Esophagus squamous epithelium (tissue), 5 donors: ENCODE data around the gene ROBO3. TPM values are rescaled to one million over a fixed set of nuclear protein-coding genes. Genes with fewer than 3 reads are reported as not detected.

Experiments
- DNase-seq: peaks from one replicate; lab custom pipeline; 2025; lab: John Stamatoyannopoulos, UW
- H3K27ac ChIP-seq, 4 donors: fragments of 200-600 bp; sonication (generic); one replicate each; pipeline ENCODE4 v1.5.1; 2016 to 2019; ENCODE audit warnings: mild to moderate bottlenecking in 1 of 4
- H3K27me3 ChIP-seq, 4 donors: fragments of 200-600 bp; sonication (generic); 1 replicate in 3 of 4; 2 replicates in 1 of 4; pipeline versions ENCODE4 v1.5.1 to v1.6.0; 2017 to 2021; ENCODE audit warnings: antibody characterized with exemption in 1 of 4
- H3K36me3 ChIP-seq, 3 donors: fragments of 200-600 bp; sonication (generic); one replicate each; pipeline ENCODE4 v1.5.1; 2016 to 2019
- H3K4me1 ChIP-seq, 3 donors: fragments of 200-600 bp; sonication (generic); one replicate each; pipeline ENCODE4 v1.5.1; 2017 to 2019
- H3K4me3 ChIP-seq, 4 donors: fragments of 200-600 bp; sonication (generic); 1 replicate in 3 of 4; 2 replicates in 1 of 4; pipeline ENCODE4 v1.5.1; 2016 to 2019; ENCODE audit warnings: mild to moderate bottlenecking in 2 of 4, moderate library complexity in 1 of 4
- H3K9me3 ChIP-seq, 3 donors: fragments of 200-600 bp; sonication (generic); one replicate each; pipeline ENCODE4 v1.5.1; 2016 to 2019
- CTCF ChIP-seq, 6 experiments: fragments of 450-650 bp in 4 of 6; fragments of 200-600 bp in 2 of 6; sonication (generic) in 2 of 6; IDR thresholded peaks; one replicate each; pipeline ENCODE4 v1.5.1; 2016 to 2019; ENCODE audit warnings: antibody characterized with exemption in 6 of 6, mild to moderate bottlenecking in 4 of 6, moderate library complexity in 4 of 6
- POLR2A ChIP-seq, 4 donors: fragments of 450-650 bp; IDR thresholded peaks; one replicate each; pipeline ENCODE4 v1.6.1; 2017; ENCODE audit warnings: antibody characterized with exemption in 4 of 4, mild to moderate bottlenecking in 4 of 4, moderate library complexity in 3 of 4
- WGBS, 2 donors: methylation state at CpG; one replicate each; pipeline ENCODE4 v1.1.5; 2018; 5-methylcytosine and 5-hydroxymethylcytosine counted together
- intact Hi-C: fragments of 100-400 bp; cut with DNase I; formaldehyde crosslinking; loops from one replicate; pipeline ENCODE4 v1.15.0; 2022
- total RNA-seq, 4 donors: library from RNA; depleted of rRNA; stranded (reverse); fragments of >200 nt; gene quantifications; one replicate each; pipeline ENCODE4 v1.1.0, GENCODE V29; 2016
- donor health status: DM: yes; HTN: yes; CAD: no.

Gene ROBO3
- total RNA-seq, 4 donors from 2014 or later = 1.8 to 12.4 (median 3.8) TPM

- intact Hi-C loops = no loop called here
- Histone ChIP-seq H3K27me3 (peaks cover 0 to 20% (median 0%) of the 10 kb centered on the region in 4 donors), H3K4me1 (peaks cover 0 to 51% (median 6%) of the 10 kb centered on the region in 3 donors), H3K9me3 (no peaks in the 10 kb centered on the region), H3K27ac (peak overlapping the region in 2 of 4 donors; percentile 52 to 55), H3K36me3 (no peaks in the 10 kb centered on the region), H3K4me3 (no peak overlapping the region)
- WGBS, 2 donors = 41 to 47% methylated on average over 5 to 6 of the region's 9 CpGs
- no peak for DNase-seq
- TF ChIP-seq POLR2A (IDR thresholded peaks at IDR 0.05) = no peak
- TF ChIP-seq CTCF (IDR thresholded peaks at IDR 0.05) = no peak
Observed at GRCh38 chr11:124890683-124891372, 25.6 kb downstream of the ROBO3 start.

GRCh38 chr11:124891373-124891861 lies 26.2 kb downstream of the ROBO3 start:
- H3K27ac ChIP-seq = peak overlapping the region in 2 of 4 donors; percentile 52 to 55
- DNase-seq = no peak
- peaks cover 0 to 51% (median 6%) of the 10 kb centered on the region in 3 donors for H3K4me1 ChIP-seq
- WGBS, 2 donors = 59 to 73% methylated on average over 3 to 5 of the region's 12 CpGs
- TF ChIP-seq POLR2A (IDR thresholded peaks at IDR 0.05) (no peak), CTCF (IDR thresholded peaks at IDR 0.05) (no peak)
- intact Hi-C loops = no loop called here
- peaks cover 0 to 19% (median 0%) of the 10 kb centered on the region in 4 donors for H3K27me3 ChIP-seq
- H3K9me3 ChIP-seq = no peaks in the 10 kb centered on the region
- H3K4me3 ChIP-seq = no peak overlapping the region
- H3K36me3 ChIP-seq = no peaks in the 10 kb centered on the region

GRCh38 chr11:124892146-124892545 lies 26.9 kb downstream of the ROBO3 start:
- WGBS, 2 donors = 77 to 93% methylated on average over 2 of the region's 2 CpGs
- no peak overlapping the region for H3K4me3 ChIP-seq
- H3K27ac ChIP-seq = peak overlapping the region in 3 of 4 donors; percentile 25 to 55 (median 52)
- peaks cover 0 to 12% (median 0%) of the 10 kb centered on the region in 4 donors for H3K27me3 ChIP-seq
- no peaks in the 10 kb centered on the region for H3K36me3 ChIP-seq
- DNase-seq = no peak
- intact Hi-C loops = no loop called here
- no peaks in the 10 kb centered on the region for H3K9me3 ChIP-seq
- H3K4me1 ChIP-seq = peaks cover 0 to 51% (median 6%) of the 10 kb centered on the region in 3 donors
- TF ChIP-seq POLR2A (IDR thresholded peaks at IDR 0.05) (no peak), CTCF (IDR thresholded peaks at IDR 0.05) (no peak)

GRCh38 chr11:124892750-124893454 lies 27.7 kb downstream of the ROBO3 start:
- H3K4me1 ChIP-seq = peaks cover 0 to 57% (median 6%) of the 10 kb centered on the region in 3 donors
- 66 to 71% methylated on average over 9 of the region's 9 CpGs for WGBS, 2 donors
- intact Hi-C loops = no loop called here

More at GRCh38 chr11:124892750-124893454, 27.7 kb downstream of the ROBO3 start:
- Histone ChIP-seq H3K27me3 (peaks cover 0 to 4% (median 0%) of the 10 kb centered on the region in 4 donors), H3K9me3 (no peaks in the 10 kb centered on the region), H3K27ac (peak overlapping the region in 3 of 4 donors; percentile 25 to 52 (median 50)), H3K4me3 (no peak overlapping the region), H3K36me3 (no peaks in the 10 kb centered on the region)
- no peak for TF ChIP-seq CTCF (IDR thresholded peaks at IDR 0.05)
- no peak for TF ChIP-seq POLR2A (IDR thresholded peaks at IDR 0.05)
- no peak for DNase-seq
